ENCODE measurements around the gene SIL1.
"Not testable (repeated sequence)": the region's sequence is repeated elsewhere in the genome, so short reads cannot be mapped to it uniquely, and the experiment has no call there.

Gene SIL1

GRCh38 chr5:139180850-139181249 is 17.3 kb downstream of the SIL1 start:
- H3K27ac ChIP-seq (ENCODE audit: low read depth, low read length) = no peak overlapping the region
- peaks cover 27% of the 10 kb centered on the region for H3K4me1 ChIP-seq (ENCODE audit: control insufficient read depth, low read length)
- H3K9me2 ChIP-seq (replicated peaks; ENCODE audit: control insufficient read depth, low read length) = no peaks in the 10 kb centered on the region
- no peak overlapping the region for H3K4me2 ChIP-seq (ENCODE audit: low read length)
- 0 out of 2 replicates have a peak, but pooled peaks cover under 1% of the 10 kb centered on the region for H4K20me1 ChIP-seq (ENCODE audit: control insufficient read depth, insufficient read depth, low read depth, low read length)
- H3K4me3 ChIP-seq (ENCODE audit: low read length) = no peak overlapping the region
- TF ChIP-seq, protein P1, sequence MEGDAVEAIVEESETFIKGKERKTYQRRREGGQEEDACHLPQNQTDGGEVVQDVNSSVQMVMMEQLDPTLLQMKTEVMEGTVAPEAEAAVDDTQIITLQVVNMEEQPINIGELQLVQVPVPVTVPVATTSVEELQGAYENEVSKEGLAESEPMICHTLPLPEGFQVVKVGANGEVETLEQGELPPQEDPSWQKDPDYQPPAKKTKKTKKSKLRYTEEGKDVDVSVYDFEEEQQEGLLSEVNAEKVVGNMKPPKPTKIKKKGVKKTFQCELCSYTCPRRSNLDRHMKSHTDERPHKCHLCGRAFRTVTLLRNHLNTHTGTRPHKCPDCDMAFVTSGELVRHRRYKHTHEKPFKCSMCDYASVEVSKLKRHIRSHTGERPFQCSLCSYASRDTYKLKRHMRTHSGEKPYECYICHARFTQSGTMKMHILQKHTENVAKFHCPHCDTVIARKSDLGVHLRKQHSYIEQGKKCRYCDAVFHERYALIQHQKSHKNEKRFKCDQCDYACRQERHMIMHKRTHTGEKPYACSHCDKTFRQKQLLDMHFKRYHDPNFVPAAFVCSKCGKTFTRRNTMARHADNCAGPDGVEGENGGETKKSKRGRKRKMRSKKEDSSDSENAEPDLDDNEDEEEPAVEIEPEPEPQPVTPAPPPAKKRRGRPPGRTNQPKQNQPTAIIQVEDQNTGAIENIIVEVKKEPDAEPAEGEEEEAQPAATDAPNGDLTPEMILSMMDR (IDR thresholded peaks at IDR 0.05; ENCODE audit: low read depth, low read length, poor library complexity, severe bottlenecking) = no peak
- TF ChIP-seq EZH2phosphoT487 (IDR thresholded peaks at IDR 0.05; ENCODE audit: borderline replicate concordance, low read length) = no peak
- no peaks in the 10 kb centered on the region for H3K36me3 ChIP-seq (ENCODE audit: control insufficient read depth, low read length)
- H3K79me2 ChIP-seq (ENCODE audit: control insufficient read depth, low read length) = peaks cover 11% of the 10 kb centered on the region
- no peaks in the 10 kb centered on the region for H3K27me3 ChIP-seq (ENCODE audit: control insufficient read depth, low read length)
- H3F3A ChIP-seq (ENCODE audit: control insufficient read depth, insufficient read depth) = no peaks in the 10 kb centered on the region
- H3K9me3 ChIP-seq (ENCODE audit: control insufficient read depth, insufficient read depth, low read length) = no peaks in the 10 kb centered on the region

DNA sequence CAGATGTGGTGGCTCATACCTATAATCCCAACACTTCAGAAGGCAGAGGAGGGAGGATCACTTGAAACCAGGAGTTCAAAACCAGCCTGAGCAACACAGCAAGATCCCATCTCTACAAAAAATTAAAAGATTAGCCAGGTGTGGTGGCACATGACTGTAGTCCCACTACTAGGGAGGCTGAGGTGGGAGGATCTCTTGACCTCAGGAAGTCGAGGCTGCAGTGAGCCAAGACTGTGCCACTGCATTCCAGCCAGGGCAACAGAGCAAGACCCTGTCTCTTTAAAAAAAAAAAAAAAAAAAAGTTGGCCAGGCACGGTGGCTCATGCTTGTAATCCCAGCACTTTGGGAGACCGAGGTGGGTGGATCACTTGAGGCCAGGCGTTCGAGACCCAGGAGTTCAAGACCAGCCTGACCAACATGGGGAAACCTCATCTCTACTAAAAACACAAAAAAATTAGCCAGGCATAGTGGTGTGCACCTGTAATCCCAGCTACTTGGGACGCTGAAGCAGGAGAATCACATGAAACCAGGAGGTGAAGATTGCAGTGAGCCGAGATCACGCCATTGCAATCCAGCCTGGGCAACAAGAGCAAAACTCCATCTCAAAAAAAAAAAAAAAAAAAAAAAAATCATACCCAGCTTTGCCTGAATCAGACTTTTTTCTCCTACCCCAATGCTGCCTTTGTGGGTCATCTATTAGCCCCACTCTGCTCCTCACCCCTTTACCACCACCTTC is 18.2 kb downstream of the SIL1 start:
- not testable (repeated sequence) for H3K4me3 ChIP-seq (ENCODE audit: low read length); H3K9me2 ChIP-seq (replicated peaks; ENCODE audit: control insufficient read depth, low read length); H3K27me3 ChIP-seq (ENCODE audit: control insufficient read depth, low read length); H3K4me2 ChIP-seq (ENCODE audit: low read length); H4K20me1 ChIP-seq (ENCODE audit: control insufficient read depth, insufficient read depth, low read depth, low read length); H3K27ac ChIP-seq (ENCODE audit: low read depth, low read length); H3F3A ChIP-seq (ENCODE audit: control insufficient read depth, insufficient read depth); H3K9me3 ChIP-seq (ENCODE audit: control insufficient read depth, insufficient read depth, low read length); H3K36me3 ChIP-seq (ENCODE audit: control insufficient read depth, low read length)
- Histone ChIP-seq H3K79me2 (ENCODE audit: control insufficient read depth, low read length) (peaks cover 11% of the 10 kb centered on the region), H3K4me1 (ENCODE audit: control insufficient read depth, low read length) (peaks cover 27% of the 10 kb centered on the region)

DNA sequence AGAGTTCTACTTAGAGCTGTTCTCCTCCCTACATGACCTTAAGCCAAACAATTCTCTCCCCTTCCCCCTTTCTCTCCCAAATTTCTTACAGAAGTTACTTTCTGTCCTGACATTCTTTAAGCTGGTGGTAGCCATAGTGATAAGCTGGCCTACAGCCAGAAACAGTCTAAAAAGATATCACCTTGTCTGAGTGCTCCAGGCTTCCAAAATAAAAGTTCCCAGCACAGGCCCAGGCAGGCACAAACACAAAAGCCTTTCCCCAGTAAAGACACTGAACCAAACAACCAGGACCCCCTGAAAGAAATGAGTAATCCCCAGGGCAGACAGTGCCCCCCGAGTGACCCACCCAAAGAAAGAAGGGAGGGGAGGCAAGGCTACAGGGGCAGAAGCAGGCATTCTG is 19.2 kb downstream of the SIL1 start:
- TF ChIP-seq, protein P1 (IDR thresholded peaks at IDR 0.05; ENCODE audit: low read depth, low read length, poor library complexity, severe bottlenecking) = no peak
- TF ChIP-seq EZH2phosphoT487 (IDR thresholded peaks at IDR 0.05; ENCODE audit: borderline replicate concordance, low read length) = no peak
- peaks cover 15% of the 10 kb centered on the region for H3K79me2 ChIP-seq (ENCODE audit: control insufficient read depth, low read length)
- H4K20me1 ChIP-seq (ENCODE audit: control insufficient read depth, insufficient read depth, low read depth, low read length) = no peaks in the 10 kb centered on the region
- H3K4me2 ChIP-seq (ENCODE audit: low read length) = no peak overlapping the region
- no peaks in the 10 kb centered on the region for H3K27me3 ChIP-seq (ENCODE audit: control insufficient read depth, low read length)
- no peaks in the 10 kb centered on the region for H3F3A ChIP-seq (ENCODE audit: control insufficient read depth, insufficient read depth)
- no peak overlapping the region for H3K27ac ChIP-seq (ENCODE audit: low read depth, low read length)
- no peaks in the 10 kb centered on the region for H3K9me2 ChIP-seq (replicated peaks; ENCODE audit: control insufficient read depth, low read length)
- peaks cover 31% of the 10 kb centered on the region for H3K4me1 ChIP-seq (ENCODE audit: control insufficient read depth, low read length)
- H3K4me3 ChIP-seq (ENCODE audit: low read length) = no peak overlapping the region
- H3K36me3 ChIP-seq (ENCODE audit: control insufficient read depth, low read length) = no peaks in the 10 kb centered on the region
- no peaks in the 10 kb centered on the region for H3K9me3 ChIP-seq (ENCODE audit: control insufficient read depth, insufficient read depth, low read length)

DNA sequence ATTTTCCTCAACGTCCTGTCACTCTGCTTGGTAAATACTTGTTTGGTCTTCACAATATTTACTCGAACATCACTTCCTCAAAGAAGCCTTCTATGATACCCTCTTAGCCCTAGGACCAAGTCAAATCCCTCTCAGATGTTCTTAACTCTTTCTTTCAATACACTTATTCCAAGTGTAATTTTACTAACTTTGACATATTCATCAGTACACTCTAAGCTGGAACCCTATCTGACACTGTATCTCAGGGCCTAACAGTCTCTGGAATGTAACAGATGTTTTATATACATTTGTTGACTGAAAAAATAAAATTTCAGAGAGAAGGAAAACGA is 19.6 kb downstream of the SIL1 start:
- Histone ChIP-seq H3K4me3 (ENCODE audit: low read length) (no peak overlapping the region), H3K27ac (ENCODE audit: low read depth, low read length) (no peak overlapping the region), H3K36me3 (ENCODE audit: control insufficient read depth, low read length) (no peaks in the 10 kb centered on the region), H3K79me2 (ENCODE audit: control insufficient read depth, low read length) (peaks cover 15% of the 10 kb centered on the region), H3K4me1 (ENCODE audit: control insufficient read depth, low read length) (peaks cover 35% of the 10 kb centered on the region), H3K27me3 (ENCODE audit: control insufficient read depth, low read length) (no peaks in the 10 kb centered on the region), H3F3A (ENCODE audit: control insufficient read depth, insufficient read depth) (no peaks in the 10 kb centered on the region), H3K4me2 (ENCODE audit: low read length) (peak overlapping the region; percentile 4; the same call in 1 of the 2 replicates), H4K20me1 (ENCODE audit: control insufficient read depth, insufficient read depth, low read depth, low read length) (no peaks in the 10 kb centered on the region), H3K9me3 (ENCODE audit: control insufficient read depth, insufficient read depth, low read length) (no peaks in the 10 kb centered on the region), H3K9me2 (replicated peaks; ENCODE audit: control insufficient read depth, low read length) (no peaks in the 10 kb centered on the region)
- no peak for TF ChIP-seq EZH2phosphoT487 (IDR thresholded peaks at IDR 0.05; ENCODE audit: borderline replicate concordance, low read length)
- TF ChIP-seq, protein P1 (IDR thresholded peaks at IDR 0.05; ENCODE audit: low read depth, low read length, poor library complexity, severe bottlenecking) = no peak
